ENCODE measurements around the gene ATP10A.

ATP10A gene

DNA sequence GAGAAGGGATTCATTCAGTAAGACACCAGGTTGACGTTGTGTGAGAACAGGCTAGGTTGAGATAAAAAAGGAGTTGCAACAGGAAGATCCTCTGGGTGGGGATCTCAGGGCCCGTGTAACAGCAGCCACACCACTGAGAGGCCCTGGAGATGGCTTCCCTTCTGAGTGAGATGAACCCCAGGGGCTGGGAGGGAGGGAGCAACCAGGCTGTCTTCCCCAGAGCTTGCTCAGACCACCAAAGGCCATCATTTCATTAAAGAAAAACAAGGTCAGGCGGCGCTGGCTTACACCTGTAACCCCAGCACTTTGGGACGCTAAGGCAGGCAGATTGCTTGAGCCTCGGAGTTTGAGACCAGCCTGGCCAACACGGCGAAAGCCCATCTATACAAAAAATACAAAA, 187.7 kb downstream of the ATP10A start:
- Histone ChIP-seq H3K79me2 (ENCODE audit: insufficient read depth, low read length) (no peaks in the 10 kb centered on the region), H3K36me3 (ENCODE audit: insufficient read depth, low read length) (no peaks in the 10 kb centered on the region), H3K9me3 (ENCODE audit: low read length) (no peaks in the 10 kb centered on the region), H3K9ac (ENCODE audit: low read length) (no peak overlapping the region), H3K27me3 (ENCODE audit: insufficient read depth, low read length) (no peaks in the 10 kb centered on the region), H4K20me1 (ENCODE audit: insufficient read depth, low read length) (no peaks in the 10 kb centered on the region), H3K4me1 (ENCODE audit: insufficient read depth, low read length, severe bottlenecking) (no peaks in the 10 kb centered on the region), H3K4me2 (ENCODE audit: low read length) (no peak overlapping the region), H3K4me3 (ENCODE audit: low read depth, low read length, poor library complexity, severe bottlenecking) (no peak overlapping the region), H2AFZ (ENCODE audit: low read length) (no peak overlapping the region), H3K9me2 (ENCODE audit: low read depth, low read length) (no peaks in the 10 kb centered on the region), H3F3A (ENCODE audit: insufficient read depth, low read length) (no peaks in the 10 kb centered on the region), H3K27ac (ENCODE audit: low read depth, low read length, poor library complexity, severe bottlenecking) (no peak overlapping the region)
- TF ChIP-seq EZH2 (IDR thresholded peaks at IDR 0.05; ENCODE audit: borderline replicate concordance, low read length), result no peak
- TF ChIP-seq, protein P1, sequence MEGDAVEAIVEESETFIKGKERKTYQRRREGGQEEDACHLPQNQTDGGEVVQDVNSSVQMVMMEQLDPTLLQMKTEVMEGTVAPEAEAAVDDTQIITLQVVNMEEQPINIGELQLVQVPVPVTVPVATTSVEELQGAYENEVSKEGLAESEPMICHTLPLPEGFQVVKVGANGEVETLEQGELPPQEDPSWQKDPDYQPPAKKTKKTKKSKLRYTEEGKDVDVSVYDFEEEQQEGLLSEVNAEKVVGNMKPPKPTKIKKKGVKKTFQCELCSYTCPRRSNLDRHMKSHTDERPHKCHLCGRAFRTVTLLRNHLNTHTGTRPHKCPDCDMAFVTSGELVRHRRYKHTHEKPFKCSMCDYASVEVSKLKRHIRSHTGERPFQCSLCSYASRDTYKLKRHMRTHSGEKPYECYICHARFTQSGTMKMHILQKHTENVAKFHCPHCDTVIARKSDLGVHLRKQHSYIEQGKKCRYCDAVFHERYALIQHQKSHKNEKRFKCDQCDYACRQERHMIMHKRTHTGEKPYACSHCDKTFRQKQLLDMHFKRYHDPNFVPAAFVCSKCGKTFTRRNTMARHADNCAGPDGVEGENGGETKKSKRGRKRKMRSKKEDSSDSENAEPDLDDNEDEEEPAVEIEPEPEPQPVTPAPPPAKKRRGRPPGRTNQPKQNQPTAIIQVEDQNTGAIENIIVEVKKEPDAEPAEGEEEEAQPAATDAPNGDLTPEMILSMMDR (IDR thresholded peaks at IDR 0.05; ENCODE audit: low read length), result no peak

DNA sequence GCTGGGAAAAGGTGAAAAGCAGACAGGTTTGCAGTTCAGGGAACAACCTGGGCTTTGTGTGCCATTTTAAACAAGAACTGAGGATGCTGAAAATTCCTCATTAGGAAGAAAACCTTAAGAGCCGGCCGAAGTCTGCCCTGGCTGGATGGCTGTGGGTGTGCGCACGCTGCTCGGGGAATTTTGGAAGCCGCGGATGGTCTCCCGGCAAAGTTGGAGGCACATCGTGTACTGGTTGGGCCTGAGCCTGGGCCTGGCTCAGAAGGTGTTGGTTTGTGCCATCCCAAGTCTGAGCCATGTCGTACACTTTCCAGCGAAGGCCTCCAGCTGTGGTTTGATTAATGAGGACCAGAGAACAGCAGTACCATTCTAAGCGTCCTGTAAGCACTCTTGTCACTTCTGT, 188.2 kb downstream of the ATP10A start:
- TF ChIP-seq, protein P1 (IDR thresholded peaks at IDR 0.05; ENCODE audit: low read length), result no peak
- no peak for TF ChIP-seq EZH2 (IDR thresholded peaks at IDR 0.05; ENCODE audit: borderline replicate concordance, low read length)
- Histone ChIP-seq H3K9ac (ENCODE audit: low read length) (no peak overlapping the region), H3K9me3 (ENCODE audit: low read length) (no peaks in the 10 kb centered on the region), H3K4me3 (ENCODE audit: low read depth, low read length, poor library complexity, severe bottlenecking) (no peak overlapping the region), H3K9me2 (ENCODE audit: low read depth, low read length) (no peaks in the 10 kb centered on the region), H4K20me1 (ENCODE audit: insufficient read depth, low read length) (no peaks in the 10 kb centered on the region), H3K36me3 (ENCODE audit: insufficient read depth, low read length) (no peaks in the 10 kb centered on the region), H3K27ac (ENCODE audit: low read depth, low read length, poor library complexity, severe bottlenecking) (no peak overlapping the region), H3K27me3 (ENCODE audit: insufficient read depth, low read length) (no peaks in the 10 kb centered on the region), H3K79me2 (ENCODE audit: insufficient read depth, low read length) (no peaks in the 10 kb centered on the region), H3K4me1 (ENCODE audit: insufficient read depth, low read length, severe bottlenecking) (no peaks in the 10 kb centered on the region), H2AFZ (ENCODE audit: low read length) (no peak overlapping the region), H3K4me2 (ENCODE audit: low read length) (no peak overlapping the region), H3F3A (ENCODE audit: insufficient read depth, low read length) (no peaks in the 10 kb centered on the region)

DNA sequence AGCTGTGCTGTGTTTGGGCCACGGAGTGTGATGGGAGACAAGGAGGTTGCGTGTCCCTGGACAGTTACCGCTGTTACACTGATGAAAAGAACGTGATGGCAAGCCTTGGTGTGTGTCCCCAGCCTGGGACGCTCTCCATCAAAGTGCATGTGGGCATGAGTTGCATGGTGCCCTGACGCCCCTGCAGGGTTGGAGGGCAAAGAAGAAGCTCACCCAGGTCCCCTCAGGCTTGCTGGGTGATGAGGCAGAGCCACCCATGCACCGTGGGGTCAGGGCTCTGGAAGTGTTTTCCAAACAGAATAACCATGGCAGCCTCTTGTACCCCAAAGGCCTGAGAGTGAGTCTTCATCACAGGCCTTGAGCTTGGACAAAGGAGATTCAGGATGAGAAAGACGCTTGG, 189.2 kb downstream of the ATP10A start:
- Histone ChIP-seq H3K4me3 (ENCODE audit: low read depth, low read length, poor library complexity, severe bottlenecking) (no peak overlapping the region), H3K4me1 (ENCODE audit: insufficient read depth, low read length, severe bottlenecking) (no peaks in the 10 kb centered on the region), H3K9ac (ENCODE audit: low read length) (no peak overlapping the region), H3F3A (ENCODE audit: insufficient read depth, low read length) (no peaks in the 10 kb centered on the region), H2AFZ (ENCODE audit: low read length) (no peak overlapping the region), H3K9me3 (ENCODE audit: low read length) (no peaks in the 10 kb centered on the region), H3K27me3 (ENCODE audit: insufficient read depth, low read length) (no peaks in the 10 kb centered on the region), H3K79me2 (ENCODE audit: insufficient read depth, low read length) (no peaks in the 10 kb centered on the region), H3K36me3 (ENCODE audit: insufficient read depth, low read length) (no peaks in the 10 kb centered on the region), H3K9me2 (ENCODE audit: low read depth, low read length) (no peaks in the 10 kb centered on the region), H3K4me2 (ENCODE audit: low read length) (no peak overlapping the region), H4K20me1 (ENCODE audit: insufficient read depth, low read length) (no peaks in the 10 kb centered on the region), H3K27ac (ENCODE audit: low read depth, low read length, poor library complexity, severe bottlenecking) (no peak overlapping the region)
- TF ChIP-seq, protein P1 (IDR thresholded peaks at IDR 0.05; ENCODE audit: low read length), result no peak
- no peak for TF ChIP-seq EZH2 (IDR thresholded peaks at IDR 0.05; ENCODE audit: borderline replicate concordance, low read length)
